ENCODE data around the gene TMEM255B.
"Not testable (repeated sequence)": the region's sequence is repeated elsewhere in the genome, so short reads cannot be mapped to it uniquely, and the experiment has no call there.

TMEM255B gene

GRCh38 chr13:113770441-113770840, 11.4 kb downstream of the TMEM255B start:
- DNase-seq, result no peak

- DNase-seq, result no peak
Measured at GRCh38 chr13:113770937-113771336, 11.9 kb downstream of the TMEM255B start.

GRCh38 chr13:113771709-113772331, 12.8 kb downstream of the TMEM255B start:
- DNase-seq, result no peak

- no peak for DNase-seq
Measured at GRCh38 chr13:113774177-113775107, 15.4 kb downstream of the TMEM255B start.

GRCh38 chr13:113775451-113776145, 16.6 kb downstream of the TMEM255B start:
- DNase-seq, result no peak

- DNase-seq, result peak; percentile 74
Measured at GRCh38 chr13:113776231-113777125, 17.5 kb downstream of the TMEM255B start.

GRCh38 chr13:113777311-113778260, 18.6 kb downstream of the TMEM255B start:
- DNase-seq, result no peak

GRCh38 chr13:113781571-113781970, 22.5 kb downstream of the TMEM255B start:
- DNase-seq, result no peak

- DNase-seq, result no peak
Measured at GRCh38 chr13:113782472-113782871, 23.4 kb downstream of the TMEM255B start.

- DNase-seq, result no peak
Measured at GRCh38 chr13:113783200-113783881, 24.3 kb downstream of the TMEM255B start.

GRCh38 chr13:113783966-113784644, 25.1 kb downstream of the TMEM255B start:
- no peak for DNase-seq

- DNase-seq, result no peak
Measured at GRCh38 chr13:113784645-113785024, 25.6 kb downstream of the TMEM255B start.

GRCh38 chr13:113785051-113786010, 26.3 kb downstream of the TMEM255B start:
- no peak for DNase-seq

GRCh38 chr13:113786262-113786841, 27.3 kb downstream of the TMEM255B start:
- DNase-seq, result no peak

- DNase-seq, result no peak
Measured at GRCh38 chr13:113787694-113788093, 28.7 kb downstream of the TMEM255B start.

- no peak for DNase-seq
Measured at GRCh38 chr13:113788413-113789135, 29.5 kb downstream of the TMEM255B start.

GRCh38 chr13:113789167-113789566, 30.1 kb downstream of the TMEM255B start:
- no peak for DNase-seq

GRCh38 chr13:113789931-113790330, 30.9 kb downstream of the TMEM255B start:
- DNase-seq, result not testable (repeated sequence)
